Activated T-cell treated with anti-CD3 and anti-CD28 coated beads, Interleukin-2, amount 50 U/mL, for 4 hours (primary cell): ENCODE measurements around the gene LMOD2. TPM values are rescaled to one million over a fixed set of nuclear protein-coding genes. Genes with fewer than 3 reads are reported as not detected.
A peak's percentile ranks its signal among the peaks of the same experiment; 100 is the strongest.

Source experiments
- ATAC-seq, 2 donors: fragments of 200-7000 bp; cut with Tn5 transposase; one replicate each; pipeline ENCODE4 v1.10.0; 2021
- DNase-seq: peaks from one replicate; pipeline ENCODE4 v3.0.0-alpha.2; 2020
- H3K27me3 Mint-ChIP-seq: one replicate; pipeline ENCODE4 v1.8.0; 2021; ENCODE audit warnings: low read depth, mixed read lengths
- H3K36me3 Mint-ChIP-seq: one replicate; pipeline ENCODE4 v1.8.0; 2022; ENCODE audit warnings: mixed read lengths; ENCODE audit not compliant: insufficient read depth
- H3K4me1 Mint-ChIP-seq: one replicate; pipeline ENCODE4 v1.8.0; 2021; ENCODE audit warnings: low read depth, mixed read lengths
- H3K4me3 Mint-ChIP-seq: one replicate; pipeline ENCODE4 v1.8.0; 2021; ENCODE audit warnings: mild to moderate bottlenecking, moderate library complexity, mixed read lengths
- H3K9me3 Mint-ChIP-seq: one replicate; pipeline ENCODE4 v1.8.0; 2021; ENCODE audit warnings: mixed read lengths
- total RNA-seq, 3 donors: library from RNA; stranded (reverse); gene quantifications; one replicate each; pipeline ENCODE4 v1.2.1, GENCODE V29; 2021

LMOD2 gene, protein sequence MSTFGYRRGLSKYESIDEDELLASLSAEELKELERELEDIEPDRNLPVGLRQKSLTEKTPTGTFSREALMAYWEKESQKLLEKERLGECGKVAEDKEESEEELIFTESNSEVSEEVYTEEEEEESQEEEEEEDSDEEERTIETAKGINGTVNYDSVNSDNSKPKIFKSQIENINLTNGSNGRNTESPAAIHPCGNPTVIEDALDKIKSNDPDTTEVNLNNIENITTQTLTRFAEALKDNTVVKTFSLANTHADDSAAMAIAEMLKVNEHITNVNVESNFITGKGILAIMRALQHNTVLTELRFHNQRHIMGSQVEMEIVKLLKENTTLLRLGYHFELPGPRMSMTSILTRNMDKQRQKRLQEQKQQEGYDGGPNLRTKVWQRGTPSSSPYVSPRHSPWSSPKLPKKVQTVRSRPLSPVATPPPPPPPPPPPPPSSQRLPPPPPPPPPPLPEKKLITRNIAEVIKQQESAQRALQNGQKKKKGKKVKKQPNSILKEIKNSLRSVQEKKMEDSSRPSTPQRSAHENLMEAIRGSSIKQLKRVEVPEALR
- not detected for total RNA-seq

- H3K36me3 Mint-ChIP-seq: no peaks in the 10 kb centered on the region
Measured at GRCh38 chr7:123655614-123656013, at the start of gene LMOD2. TSS of gene LMOD2 (plus strand) at chr7:123655866. CDS start at chr7:123655964, 98 bp downstream.

DNA sequence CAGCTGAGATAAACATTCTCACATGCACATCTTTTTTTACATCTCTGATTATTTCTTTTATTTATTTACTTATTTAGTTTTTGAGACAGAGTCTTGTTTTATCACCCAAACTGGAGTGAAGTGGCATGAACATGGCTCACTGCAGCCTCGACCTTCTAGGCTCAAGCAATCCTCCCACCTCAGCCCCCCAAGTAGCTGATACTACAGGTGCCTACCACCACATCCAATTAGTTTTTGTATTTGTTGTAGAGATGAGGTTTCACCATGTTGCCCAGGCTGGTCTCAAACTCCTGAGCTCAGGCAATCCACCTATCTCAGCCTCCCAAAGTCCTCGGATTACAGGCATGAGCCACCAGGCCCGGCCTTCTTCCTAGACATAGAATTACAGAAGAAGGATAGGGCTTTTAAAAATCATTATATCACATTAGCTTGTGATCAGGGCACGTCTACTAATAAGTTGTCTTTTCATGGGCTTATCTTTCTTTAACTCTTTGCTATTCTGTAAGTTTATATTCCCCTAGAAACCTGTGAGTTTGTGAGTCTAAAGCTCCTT lies 48.2 kb upstream of the LMOD2 start:
- Mint-ChIP-seq H3K9me3 (peaks cover 3% of the 10 kb centered on the region), H3K36me3 (no peaks in the 10 kb centered on the region), H3K4me3 (no peak overlapping the region), H3K4me1 (no peaks in the 10 kb centered on the region), H3K27me3 (peaks cover 3% of the 10 kb centered on the region)
- DNase-seq (no peak), ATAC-seq (no peak)

More at GRCh38 chr7:123655614-123656013, at the start of gene LMOD2:
- Mint-ChIP-seq H3K9me3 (no peaks in the 10 kb centered on the region), H3K4me3 (no peak within 1 kb of the TSS), H3K4me1 (no peaks in the 10 kb centered on the region), H3K27me3 (peaks cover 8% of the 10 kb centered on the region)
- DNase-seq: no peak
- no peak for ATAC-seq

DNA sequence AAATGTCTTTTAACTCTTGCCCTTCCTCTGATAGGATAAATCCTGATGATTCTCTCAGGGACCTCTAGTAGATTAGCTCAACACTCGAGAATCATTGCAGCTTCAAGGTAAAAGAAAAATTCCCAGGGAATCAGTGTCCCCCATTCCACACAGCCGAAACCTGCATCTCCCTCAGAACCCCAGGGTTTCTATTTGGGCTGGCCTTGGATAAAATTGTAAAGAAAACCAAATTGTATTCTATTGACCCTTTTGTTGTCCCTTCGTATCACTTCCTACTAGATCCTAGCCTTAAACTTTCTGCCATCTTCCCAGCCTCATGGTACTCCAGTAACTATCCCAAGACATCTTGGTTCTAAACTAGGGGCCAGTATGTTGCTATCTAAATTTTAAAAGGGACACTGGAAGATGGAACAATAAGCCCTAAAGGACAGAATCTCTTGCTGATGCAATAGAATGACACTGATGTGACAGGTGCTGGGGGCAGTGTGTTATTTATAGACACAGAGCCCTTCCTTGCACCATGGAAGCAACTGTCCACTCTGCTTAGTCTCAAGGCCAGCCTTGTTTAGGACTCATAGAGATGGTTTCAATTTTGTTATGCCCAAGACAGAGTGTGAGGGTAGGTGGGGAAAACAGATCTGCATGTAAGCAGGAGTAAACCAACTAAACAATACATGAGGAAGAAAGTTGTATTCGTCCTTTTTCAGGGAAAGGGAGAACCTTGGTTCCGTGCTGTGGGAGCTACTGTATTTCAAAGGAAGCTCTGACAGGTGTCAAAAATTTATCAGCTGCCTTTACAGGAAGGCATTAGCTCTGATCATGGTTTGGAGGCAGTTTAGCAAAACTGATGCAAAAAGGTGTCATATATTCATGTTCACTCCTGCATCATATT lies 46.4 kb upstream of the LMOD2 start:
- peaks cover 6% of the 10 kb centered on the region for H3K27me3 Mint-ChIP-seq
- no peaks in the 10 kb centered on the region for H3K36me3 Mint-ChIP-seq
- ATAC-seq: no peak
- H3K4me1 Mint-ChIP-seq: no peaks in the 10 kb centered on the region
- no peak overlapping the region for H3K4me3 Mint-ChIP-seq
- H3K9me3 Mint-ChIP-seq: peaks cover 3% of the 10 kb centered on the region
- DNase-seq: no peak

DNA sequence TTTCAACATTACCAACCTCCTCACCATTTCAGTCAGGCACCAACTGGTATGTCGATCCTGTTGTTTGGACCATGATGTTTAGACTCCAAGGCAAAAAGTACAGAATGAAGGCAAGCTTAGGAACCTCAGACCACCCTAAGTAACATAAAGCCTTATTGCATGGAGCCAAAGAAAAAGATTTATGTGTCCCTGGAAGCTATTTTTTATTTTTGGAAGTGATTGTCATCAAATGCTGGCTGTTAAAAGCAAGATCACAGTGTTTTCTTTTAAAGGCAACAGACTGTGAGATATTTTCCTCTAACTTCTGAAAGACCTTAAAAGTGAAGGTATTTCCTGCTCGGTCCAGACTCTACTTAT lies 45.8 kb upstream of the LMOD2 start:
- no peaks in the 10 kb centered on the region for H3K4me1 Mint-ChIP-seq
- ATAC-seq: no peak

GRCh38 chr7:123612024-123612423 lies 43.6 kb upstream of the LMOD2 start:
- Mint-ChIP-seq H3K27me3 (peaks cover 6% of the 10 kb centered on the region), H3K4me3 (no peak overlapping the region)
- no peak for DNase-seq

More for the DNA sequence above, 45.8 kb upstream of the LMOD2 start:
- peaks cover 6% of the 10 kb centered on the region for H3K27me3 Mint-ChIP-seq
- no peak for DNase-seq
- no peak overlapping the region for H3K4me3 Mint-ChIP-seq
- peaks cover 3% of the 10 kb centered on the region for H3K9me3 Mint-ChIP-seq
- no peaks in the 10 kb centered on the region for H3K36me3 Mint-ChIP-seq

GRCh38 chr7:123615344-123615743 lies 40.3 kb upstream of the LMOD2 start:
- ATAC-seq (no peak), DNase-seq (no peak)
- H3K36me3 Mint-ChIP-seq: no peaks in the 10 kb centered on the region
- peaks cover 14% of the 10 kb centered on the region for H3K27me3 Mint-ChIP-seq
- peaks cover 3% of the 10 kb centered on the region for H3K9me3 Mint-ChIP-seq
- no peak overlapping the region for H3K4me3 Mint-ChIP-seq
- no peaks in the 10 kb centered on the region for H3K4me1 Mint-ChIP-seq

More at GRCh38 chr7:123612024-123612423, 43.6 kb upstream of the LMOD2 start:
- Mint-ChIP-seq H3K4me1 (no peaks in the 10 kb centered on the region), H3K36me3 (no peaks in the 10 kb centered on the region), H3K9me3 (peaks cover 3% of the 10 kb centered on the region)
- ATAC-seq: no peak

DNA sequence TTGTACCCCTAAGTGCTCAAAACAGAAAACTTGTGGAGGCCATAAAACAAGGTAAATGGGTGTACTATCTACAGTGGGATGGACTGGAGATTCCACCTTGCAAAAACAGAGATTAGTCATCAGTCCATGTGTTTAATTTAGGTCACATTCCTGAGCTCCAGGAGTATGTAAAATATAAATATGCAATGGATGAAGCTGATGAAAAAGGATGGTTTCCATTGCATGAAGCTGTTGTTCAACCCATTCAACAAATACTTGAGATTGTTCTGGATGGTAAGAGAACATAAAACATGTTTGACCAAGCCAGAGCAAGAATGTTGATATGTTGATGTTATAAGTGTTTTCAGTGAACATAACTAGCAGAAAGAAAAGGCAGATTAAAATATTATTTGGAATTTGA lies 39.4 kb upstream of the LMOD2 start:
- no peak for DNase-seq

DNA sequence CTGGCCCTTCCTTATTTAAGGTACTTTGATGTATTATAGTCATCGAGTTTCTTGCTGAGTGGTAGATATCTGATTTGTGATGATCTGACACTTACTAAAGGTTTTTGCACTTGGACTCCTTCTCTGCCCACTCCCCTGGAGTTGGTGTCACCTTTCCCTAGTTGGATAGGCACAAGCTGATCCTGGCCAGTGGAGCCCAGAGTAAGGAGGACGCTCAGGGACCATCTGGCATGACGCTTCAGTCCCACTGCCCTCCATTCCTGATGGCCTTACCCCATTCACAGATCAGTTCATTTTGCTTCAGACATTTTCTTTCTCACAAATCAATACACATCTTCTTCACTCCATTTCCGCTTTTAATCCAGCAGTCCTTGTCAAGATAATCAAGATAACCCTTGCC lies 34.0 kb upstream of the LMOD2 start:
- peaks cover 2% of the 10 kb centered on the region for H3K4me1 Mint-ChIP-seq
- ATAC-seq (no peak), DNase-seq (no peak)
- H3K4me3 Mint-ChIP-seq: no peak overlapping the region
- H3K36me3 Mint-ChIP-seq: no peaks in the 10 kb centered on the region
- peaks cover 7% of the 10 kb centered on the region for H3K27me3 Mint-ChIP-seq
- H3K9me3 Mint-ChIP-seq: no peaks in the 10 kb centered on the region

More for the DNA sequence above, 39.4 kb upstream of the LMOD2 start:
- no peaks in the 10 kb centered on the region for H3K36me3 Mint-ChIP-seq
- ATAC-seq: no peak
- H3K4me1 Mint-ChIP-seq: no peaks in the 10 kb centered on the region
- H3K9me3 Mint-ChIP-seq: peaks cover 3% of the 10 kb centered on the region
- H3K27me3 Mint-ChIP-seq: peaks cover 14% of the 10 kb centered on the region
- no peak overlapping the region for H3K4me3 Mint-ChIP-seq

DNA sequence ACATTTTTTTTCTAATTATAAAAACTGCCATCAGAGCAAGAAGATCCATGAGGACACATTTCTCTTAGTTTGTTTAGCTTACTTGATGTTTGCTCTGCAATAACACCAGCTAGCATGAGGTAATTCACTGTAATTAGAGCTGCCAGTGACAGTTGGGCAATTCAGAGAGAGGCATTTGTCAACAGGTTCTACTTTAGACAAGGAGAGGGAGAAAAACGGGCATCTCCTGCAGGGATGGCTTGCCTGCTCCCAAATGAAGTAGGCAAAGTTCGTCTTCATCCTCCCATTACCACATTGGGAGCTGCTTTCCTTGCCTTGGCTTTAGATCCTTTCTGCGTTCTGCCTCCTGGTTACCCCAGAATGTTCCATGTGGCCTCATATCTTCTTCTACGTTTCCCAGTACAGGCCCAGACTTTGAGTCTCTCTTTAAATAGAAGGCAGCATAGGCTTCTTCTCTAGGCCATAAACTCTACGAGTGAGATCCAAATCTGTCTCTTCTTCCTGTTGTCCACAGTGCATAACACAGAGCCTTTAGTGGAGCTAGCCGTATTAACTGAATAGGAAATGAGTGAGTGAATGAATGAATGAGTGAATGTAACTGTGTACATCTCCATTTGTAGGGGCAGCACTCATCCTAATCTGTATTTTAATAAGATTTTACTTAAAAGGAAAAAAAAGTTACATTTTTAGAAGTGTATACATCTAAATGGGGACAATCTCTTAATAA lies 32.8 kb upstream of the LMOD2 start:
- Mint-ChIP-seq H3K36me3 (no peaks in the 10 kb centered on the region), H3K4me1 (peaks cover 2% of the 10 kb centered on the region), H3K9me3 (no peaks in the 10 kb centered on the region), H3K27me3 (peaks cover 6% of the 10 kb centered on the region), H3K4me3 (no peak overlapping the region)
- no peak for DNase-seq
- no peak for ATAC-seq

GRCh38 chr7:123624527-123625183 lies 31.0 kb upstream of the LMOD2 start:
- DNase-seq (peak; percentile 50), ATAC-seq (peak in 1 of 2 donors; percentile 32)
- Mint-ChIP-seq H3K4me3 (no peak overlapping the region), H3K9me3 (no peaks in the 10 kb centered on the region), H3K36me3 (no peaks in the 10 kb centered on the region), H3K4me1 (peaks cover 2% of the 10 kb centered on the region), H3K27me3 (peaks cover 5% of the 10 kb centered on the region)

- no peaks in the 10 kb centered on the region for H3K36me3 Mint-ChIP-seq
- ATAC-seq: no peak
- peaks cover 2% of the 10 kb centered on the region for H3K4me1 Mint-ChIP-seq
- peaks cover 5% of the 10 kb centered on the region for H3K27me3 Mint-ChIP-seq
- H3K4me3 Mint-ChIP-seq: no peak overlapping the region
- DNase-seq: no peak
- H3K9me3 Mint-ChIP-seq: no peaks in the 10 kb centered on the region
Measured at GRCh38 chr7:123625254-123625653, 30.4 kb upstream of the LMOD2 start.

GRCh38 chr7:123627851-123628250 lies 27.8 kb upstream of the LMOD2 start:
- no peak for ATAC-seq
- Mint-ChIP-seq H3K4me1 (peaks cover 2% of the 10 kb centered on the region), H3K9me3 (no peaks in the 10 kb centered on the region), H3K36me3 (no peaks in the 10 kb centered on the region), H3K4me3 (no peak overlapping the region), H3K27me3 (peaks cover 5% of the 10 kb centered on the region)
- no peak for DNase-seq

GRCh38 chr7:123628829-123629228 lies 26.8 kb upstream of the LMOD2 start:
- H3K36me3 Mint-ChIP-seq: no peaks in the 10 kb centered on the region
- DNase-seq (no peak), ATAC-seq (no peak)
- H3K9me3 Mint-ChIP-seq: no peaks in the 10 kb centered on the region
- H3K27me3 Mint-ChIP-seq: peaks cover 5% of the 10 kb centered on the region
- peaks cover 2% of the 10 kb centered on the region for H3K4me1 Mint-ChIP-seq
- no peak overlapping the region for H3K4me3 Mint-ChIP-seq
